ENCODE results near the gene UBTF. TPM values are rescaled to one million over a fixed set of nuclear protein-coding genes. Genes with fewer than 3 reads are reported as not detected.

UBTF gene
- total RNA-seq, 1 donor from 2014 or later = 101 TPM

- Mint-ChIP-seq H3K27ac (no peak overlapping the region), H3K9me3 (no peaks in the 10 kb centered on the region), H3K4me1 (ENCODE audit: unreplicated experiment) (peaks cover 5% of the 10 kb centered on the region), H3K27me3 (peaks cover 25% of the 10 kb centered on the region), H3K36me3 (no peaks in the 10 kb centered on the region), H3K4me3 (no peak overlapping the region)
- no peak for TF ChIP-seq CTCF (conservative IDR thresholded peaks at IDR 0.05)
- DNase-seq (ENCODE audit: extremely low spot score, unreplicated experiment) = no peak
Measured at GRCh38 chr17:44266402-44267164, 47.1 kb upstream of the UBTF start.

GRCh38 chr17:44263345-44263902 is 43.9 kb upstream of the UBTF start:
- Mint-ChIP-seq H3K27ac (no peak overlapping the region), H3K4me3 (no peak overlapping the region), H3K4me1 (ENCODE audit: unreplicated experiment) (peaks cover under 1% of the 10 kb centered on the region), H3K36me3 (no peaks in the 10 kb centered on the region), H3K27me3 (peaks cover 16% of the 10 kb centered on the region), H3K9me3 (no peaks in the 10 kb centered on the region)
- no peak for TF ChIP-seq CTCF (conservative IDR thresholded peaks at IDR 0.05)
- no peak for DNase-seq (ENCODE audit: extremely low spot score, unreplicated experiment)

- no peaks in the 10 kb centered on the region for H3K36me3 Mint-ChIP-seq
- no peak for TF ChIP-seq CTCF (conservative IDR thresholded peaks at IDR 0.05)
- H3K9me3 Mint-ChIP-seq = no peaks in the 10 kb centered on the region
- no peak for DNase-seq (ENCODE audit: extremely low spot score, unreplicated experiment)
- H3K4me3 Mint-ChIP-seq = no peak overlapping the region
- no peaks in the 10 kb centered on the region for H3K4me1 Mint-ChIP-seq (ENCODE audit: unreplicated experiment)
- H3K27ac Mint-ChIP-seq = no peak overlapping the region
- H3K27me3 Mint-ChIP-seq = peaks cover 16% of the 10 kb centered on the region
Measured at GRCh38 chr17:44262654-44263225, 43.3 kb upstream of the UBTF start.

- no peaks in the 10 kb centered on the region for H3K9me3 Mint-ChIP-seq
Measured at GRCh38 chr17:44260296-44260695, 40.8 kb upstream of the UBTF start.

GRCh38 chr17:44258811-44259351 is 39.4 kb upstream of the UBTF start:
- no peak for TF ChIP-seq CTCF (conservative IDR thresholded peaks at IDR 0.05)
- no peaks in the 10 kb centered on the region for H3K4me1 Mint-ChIP-seq (ENCODE audit: unreplicated experiment)
- H3K27ac Mint-ChIP-seq = no peak overlapping the region
- H3K27me3 Mint-ChIP-seq = peaks cover 27% of the 10 kb centered on the region
- DNase-seq (ENCODE audit: extremely low spot score, unreplicated experiment) = no peak
- H3K9me3 Mint-ChIP-seq = no peaks in the 10 kb centered on the region
- H3K4me3 Mint-ChIP-seq = no peak overlapping the region
- H3K36me3 Mint-ChIP-seq = no peaks in the 10 kb centered on the region

More at GRCh38 chr17:44260296-44260695, 40.8 kb upstream of the UBTF start:
- no peaks in the 10 kb centered on the region for H3K36me3 Mint-ChIP-seq
- no peak for DNase-seq (ENCODE audit: extremely low spot score, unreplicated experiment)
- no peak for TF ChIP-seq CTCF (conservative IDR thresholded peaks at IDR 0.05)
- peaks cover 23% of the 10 kb centered on the region for H3K27me3 Mint-ChIP-seq
- H3K4me1 Mint-ChIP-seq (ENCODE audit: unreplicated experiment) = no peaks in the 10 kb centered on the region
- no peak overlapping the region for H3K4me3 Mint-ChIP-seq
- H3K27ac Mint-ChIP-seq = no peak overlapping the region

Data from type B pancreatic cell (in vitro differentiated cells).